GM19395 (cell line): ENCODE data around the gene H2AZ1.
"Not testable (repeated sequence)": the region's sequence is repeated elsewhere in the genome, so short reads cannot be mapped to it uniquely, and the experiment has no call there.

Source experiments
- ATAC-seq: cut with Tn5 transposase; IDR thresholded peaks from one replicate; pipeline ENCODE4 v1.9.1; 2021; ENCODE audit warnings: mild to moderate bottlenecking, moderate library complexity; ENCODE audit not compliant: unreplicated experiment

Gene H2AZ1

DNA sequence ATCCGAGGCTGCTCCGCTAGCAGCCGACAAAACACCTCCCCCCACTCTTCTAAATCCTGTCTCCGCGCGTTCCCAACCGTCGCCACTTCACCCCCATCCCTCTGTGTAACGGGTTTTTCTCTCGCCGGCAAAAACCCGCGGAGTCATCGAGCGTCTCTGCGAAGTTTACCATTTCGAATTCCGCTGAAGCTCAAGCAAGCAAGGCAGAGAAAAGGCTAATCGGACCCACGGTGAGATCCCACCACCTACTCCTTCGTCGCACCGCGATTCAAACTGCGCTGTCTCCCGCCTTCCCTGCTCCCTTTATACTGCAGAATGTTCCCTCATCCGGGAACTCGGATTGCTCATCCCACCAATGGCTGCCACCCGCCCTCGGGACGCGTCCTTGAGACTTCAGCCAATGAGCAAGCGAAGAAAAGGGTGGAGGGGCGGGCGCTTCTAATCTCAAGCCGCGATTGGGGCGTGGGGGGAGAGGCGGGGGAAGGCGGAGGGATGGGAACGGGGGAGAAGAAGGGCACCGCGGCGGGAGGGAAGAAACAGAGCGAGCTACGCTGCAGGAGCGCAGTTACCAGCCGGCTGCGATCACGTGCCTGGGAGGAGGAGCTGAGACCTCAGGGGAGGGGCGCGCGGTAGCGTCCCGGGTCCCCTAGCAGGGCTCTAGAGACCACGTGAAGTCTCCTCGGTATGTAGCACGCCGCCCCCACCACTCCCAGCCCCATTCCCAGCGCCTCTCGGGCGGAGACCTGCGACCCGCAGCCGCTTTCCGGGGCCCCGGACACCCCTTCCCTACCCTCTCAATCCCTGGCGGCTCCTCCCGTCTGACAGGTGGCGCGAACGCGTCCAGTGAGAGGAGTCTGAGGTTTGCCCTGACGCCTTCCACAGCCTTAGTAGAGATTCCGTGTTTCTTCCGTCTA lies at the start of gene H2AZ1:
TSS of gene H2AZ1 (minus strand) at position 277 of the 914 bp plus-strand sequence. CDS start at position 172, 105 bp downstream.
- ATAC-seq = peak; percentile 65

DNA sequence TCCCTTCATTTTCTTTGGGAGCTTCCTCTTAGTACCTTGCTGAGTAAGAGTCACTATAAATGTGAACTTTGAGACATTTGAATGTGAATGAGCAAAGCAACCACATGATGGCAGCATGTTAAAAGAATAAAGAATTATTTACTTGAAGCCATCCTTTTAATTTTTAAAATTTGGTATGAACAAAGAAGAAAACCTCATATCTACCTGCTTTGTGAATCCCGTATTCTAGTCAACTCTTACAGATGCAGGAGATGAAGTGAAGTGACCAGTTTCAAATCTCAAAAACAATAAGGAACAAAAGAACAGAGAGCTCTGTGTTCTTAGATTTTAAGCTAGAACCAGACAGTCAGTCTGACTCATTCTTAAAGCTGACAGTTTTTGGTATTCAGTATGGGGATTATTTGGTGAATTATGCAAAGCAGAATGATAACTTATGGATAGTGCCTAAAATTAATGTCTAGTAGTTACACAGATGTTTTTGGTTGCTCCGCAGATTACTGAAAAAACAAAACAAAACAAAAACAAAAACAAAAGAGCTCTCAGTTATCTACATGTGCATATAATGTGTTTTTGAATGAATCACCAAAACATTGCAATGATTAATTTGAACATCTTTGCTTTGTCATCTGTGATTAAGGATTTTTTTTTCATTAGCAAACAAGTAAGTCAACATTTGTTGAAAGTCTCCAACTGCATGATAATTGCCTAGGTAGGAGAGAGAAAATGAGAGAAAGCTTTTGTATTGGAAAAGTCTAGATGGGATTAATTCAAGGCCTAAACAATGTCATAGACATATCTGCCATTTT lies 48.2 kb upstream of the H2AZ1 start:
- no peak for ATAC-seq

DNA sequence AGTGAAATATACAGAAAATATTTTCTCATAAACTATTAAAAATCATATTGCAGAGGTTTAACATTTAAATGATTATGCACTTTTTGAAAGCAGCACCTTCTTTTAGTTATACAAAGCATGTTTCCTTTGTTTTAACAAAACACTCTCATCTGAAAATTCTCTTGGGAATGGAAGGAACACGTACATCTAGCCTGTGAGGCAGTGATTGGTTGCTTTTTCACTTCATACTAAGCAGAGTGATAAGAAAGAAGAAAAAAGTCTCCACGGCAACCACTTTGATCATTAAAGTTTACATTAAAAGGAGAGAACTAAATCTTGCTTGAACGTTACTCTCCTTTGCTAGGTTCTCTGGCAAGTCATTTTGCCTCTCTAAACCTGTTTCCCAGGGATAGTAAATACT lies 41.7 kb upstream of the H2AZ1 start:
- no peak for ATAC-seq

DNA sequence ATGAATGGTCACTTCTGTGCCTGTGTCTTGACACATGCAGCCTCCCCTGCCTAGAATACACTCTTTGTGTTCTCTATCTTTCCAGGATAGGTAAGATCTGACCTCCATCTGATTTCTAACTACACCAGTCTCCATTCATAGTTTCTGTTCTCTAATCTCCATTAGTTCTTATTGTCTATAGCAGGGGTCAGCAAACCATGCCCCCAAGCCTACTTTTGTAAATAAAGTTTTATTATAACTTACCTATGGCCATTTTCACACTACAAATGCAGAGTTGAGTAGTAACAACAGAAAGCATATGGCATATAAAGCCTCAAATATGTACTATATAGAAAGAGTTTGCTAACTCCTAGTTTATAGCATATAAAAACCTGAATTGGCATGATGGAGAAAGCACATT lies 37.6 kb upstream of the H2AZ1 start:
- no peak for ATAC-seq

DNA sequence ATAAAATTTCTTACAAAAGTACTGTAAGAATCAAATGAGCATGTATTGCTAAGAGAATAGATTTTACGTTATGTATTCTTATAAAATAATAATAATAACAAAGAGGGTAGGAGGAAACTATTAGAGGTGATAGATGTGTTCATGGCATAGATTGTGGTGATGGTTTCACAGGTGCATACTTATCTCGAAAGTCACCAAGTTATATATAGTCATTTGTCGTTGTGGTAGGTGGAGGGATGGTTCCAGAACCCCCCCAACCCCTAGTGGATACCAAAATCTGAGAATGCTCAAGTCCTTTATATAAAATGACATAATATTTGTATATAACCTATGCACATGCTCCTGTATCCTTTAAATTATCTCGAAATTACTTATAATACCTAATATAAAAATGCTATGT lies 36.7 kb upstream of the H2AZ1 start:
- peak; percentile 52 for ATAC-seq

DNA sequence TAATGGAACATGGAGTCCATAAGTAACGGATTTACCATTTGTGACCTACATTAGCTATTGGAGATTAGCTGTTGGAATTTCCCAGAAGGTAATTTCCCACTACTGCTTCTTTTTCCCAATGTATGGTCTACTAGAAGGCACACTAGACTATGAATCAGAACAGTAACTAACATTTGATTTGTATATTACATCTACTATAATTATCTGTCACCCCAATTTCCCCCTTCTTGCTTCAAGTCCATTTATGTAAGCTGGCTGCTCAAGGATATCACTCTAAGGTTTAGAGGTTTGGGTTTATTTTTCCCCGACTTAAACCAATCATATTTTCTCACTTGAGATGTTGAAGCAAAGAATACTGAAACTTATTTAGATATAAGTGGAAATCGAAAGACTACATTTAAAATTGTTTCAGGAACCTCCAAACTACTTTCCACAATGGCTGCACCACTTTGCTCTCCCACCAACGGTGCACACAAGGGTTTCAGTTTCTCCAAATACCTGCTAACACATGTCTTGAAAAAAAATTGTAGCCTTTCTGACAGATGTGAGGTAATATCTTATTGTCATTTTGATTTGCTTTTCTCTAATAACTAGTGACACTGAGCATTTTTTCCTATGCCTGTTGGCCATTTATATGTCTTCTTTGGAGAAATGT lies 33.3 kb upstream of the H2AZ1 start:
- ATAC-seq = no peak

DNA sequence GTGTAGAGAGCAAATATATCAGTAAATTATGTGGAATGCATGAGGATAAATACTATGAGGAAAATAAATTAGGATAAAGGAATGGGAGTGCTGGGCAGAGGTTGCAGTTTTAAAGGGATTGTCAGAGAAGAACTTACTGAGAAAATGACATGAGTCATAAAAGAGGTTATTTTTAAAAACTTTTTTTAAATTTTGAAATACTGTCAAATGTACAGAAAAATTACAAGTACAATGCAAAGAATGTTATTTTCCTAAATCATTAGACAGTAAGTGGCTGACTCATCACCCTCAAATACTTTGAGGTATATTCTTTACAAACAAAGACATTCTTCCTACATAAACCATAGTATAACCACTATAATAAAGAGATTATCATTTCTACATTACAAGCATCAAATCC lies 29.8 kb upstream of the H2AZ1 start:
- no peak for ATAC-seq

DNA sequence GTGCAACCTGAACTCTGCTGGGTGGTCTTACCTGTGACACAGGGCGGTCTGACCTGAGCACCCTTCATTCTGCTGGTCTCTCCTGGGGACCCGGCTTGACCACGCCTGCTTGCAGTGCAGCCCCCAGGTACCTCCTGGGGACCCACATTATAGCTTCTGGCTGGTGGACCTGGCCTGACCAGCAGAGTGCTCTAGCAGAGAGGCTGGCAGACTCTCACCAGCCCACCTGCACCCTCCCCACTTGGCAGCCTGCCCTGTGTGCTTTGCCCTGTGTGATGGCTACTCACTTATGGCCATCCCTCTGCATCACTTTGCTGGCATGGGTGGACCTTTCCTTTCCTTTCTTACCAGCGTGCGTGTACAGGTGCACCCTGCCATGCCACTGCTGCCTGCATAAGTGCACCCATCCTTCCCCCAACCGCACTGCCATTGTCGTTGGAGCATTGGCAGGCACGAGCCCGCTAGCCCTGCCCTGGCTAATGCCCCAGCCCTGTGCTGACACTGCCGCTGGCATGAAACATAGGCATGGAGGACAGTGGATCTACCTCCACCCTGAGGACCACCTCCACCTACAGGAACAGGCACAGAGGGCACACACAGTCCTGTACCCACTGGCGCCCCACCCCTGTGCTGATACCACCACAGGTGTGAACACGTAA lies 21.5 kb upstream of the H2AZ1 start:
- no peak for ATAC-seq

DNA sequence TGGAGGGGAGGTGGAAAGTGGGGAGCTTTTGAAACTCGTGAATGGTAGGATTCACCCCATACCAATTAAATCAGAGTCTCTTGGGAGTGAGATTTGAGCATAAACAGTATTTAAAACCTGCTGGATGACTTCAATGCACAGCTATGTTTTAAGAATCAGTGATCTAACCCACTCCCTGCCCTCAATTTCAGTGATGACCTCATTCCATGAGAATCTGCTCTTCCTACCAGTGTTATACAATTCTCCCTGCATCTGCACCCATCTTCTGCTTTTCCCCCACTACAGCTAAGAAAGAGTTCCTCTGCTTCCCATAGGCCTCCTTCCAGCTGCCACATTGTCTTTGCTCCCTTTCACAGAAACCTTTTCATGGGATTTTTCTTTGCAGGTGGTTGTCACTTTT lies 18.3 kb upstream of the H2AZ1 start:
- no peak for ATAC-seq

DNA sequence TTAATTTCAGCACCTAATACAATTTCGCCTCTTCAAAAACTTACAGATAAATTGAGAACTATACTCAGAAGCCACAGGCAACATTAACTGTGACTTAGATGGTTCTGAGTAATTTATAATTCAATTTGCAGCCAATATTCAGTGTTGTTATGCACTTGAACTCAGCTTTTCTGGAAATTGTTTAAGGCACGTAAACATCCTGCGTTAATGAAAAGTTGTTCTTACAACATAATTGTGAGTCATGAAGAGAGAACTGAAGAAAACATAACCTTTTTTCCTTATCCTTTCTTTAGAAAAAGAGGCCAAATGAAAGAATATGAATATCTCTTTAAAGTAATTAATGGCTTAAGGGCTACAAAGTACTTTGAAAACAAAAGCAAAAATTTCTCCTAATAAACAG lies 16.6 kb upstream of the H2AZ1 start:
- no peak for ATAC-seq

DNA sequence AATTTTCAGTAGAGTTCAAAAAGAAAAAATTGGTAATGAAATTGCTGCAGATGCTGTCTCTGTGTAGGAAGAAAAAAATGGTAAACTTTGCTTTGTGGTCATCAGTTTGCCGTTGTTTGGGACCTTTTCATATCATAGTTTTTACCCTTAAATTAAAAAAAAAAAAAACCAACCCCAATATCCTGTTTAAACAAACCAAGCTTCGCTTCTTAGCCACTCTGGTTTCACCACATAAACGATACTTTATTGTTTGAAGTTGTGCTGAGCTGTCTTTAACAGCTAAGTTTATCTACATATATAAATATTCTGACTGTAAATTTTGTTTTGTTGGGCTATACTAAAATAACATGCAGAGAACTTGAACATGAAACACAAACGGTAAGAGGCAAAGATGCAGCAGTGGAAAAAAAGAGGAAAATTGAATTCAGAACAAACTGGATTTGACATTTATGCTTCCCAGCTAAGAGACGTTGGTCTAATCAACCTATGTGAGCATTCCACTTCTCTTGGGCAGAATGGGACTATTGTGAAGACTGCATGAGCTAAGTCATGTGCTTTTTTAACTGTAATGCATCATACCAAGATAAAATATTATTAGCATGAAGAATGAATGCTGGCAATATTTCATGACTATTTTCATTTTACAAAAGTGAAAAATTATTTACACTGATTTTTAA lies 15.7 kb upstream of the H2AZ1 start:
- no peak for ATAC-seq

DNA sequence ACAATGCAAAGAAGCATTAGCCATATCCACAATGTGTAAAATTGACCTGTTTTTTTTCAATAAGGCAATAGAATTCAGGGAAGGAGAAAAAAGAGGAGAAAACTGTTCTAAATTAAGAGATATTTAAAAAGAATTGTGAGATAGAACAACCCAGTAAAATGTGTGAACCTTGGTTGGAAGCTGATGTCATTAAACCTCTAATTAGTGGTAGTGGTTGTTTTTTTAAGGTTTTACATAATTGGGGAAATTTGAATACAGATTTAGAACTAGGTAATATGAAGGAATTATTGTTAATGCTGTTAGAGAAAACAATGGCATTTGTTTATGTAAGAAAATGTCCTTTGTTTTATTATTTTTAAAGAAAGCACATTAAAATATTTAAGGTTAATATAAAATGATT lies 15.1 kb upstream of the H2AZ1 start:
- no peak for ATAC-seq

DNA sequence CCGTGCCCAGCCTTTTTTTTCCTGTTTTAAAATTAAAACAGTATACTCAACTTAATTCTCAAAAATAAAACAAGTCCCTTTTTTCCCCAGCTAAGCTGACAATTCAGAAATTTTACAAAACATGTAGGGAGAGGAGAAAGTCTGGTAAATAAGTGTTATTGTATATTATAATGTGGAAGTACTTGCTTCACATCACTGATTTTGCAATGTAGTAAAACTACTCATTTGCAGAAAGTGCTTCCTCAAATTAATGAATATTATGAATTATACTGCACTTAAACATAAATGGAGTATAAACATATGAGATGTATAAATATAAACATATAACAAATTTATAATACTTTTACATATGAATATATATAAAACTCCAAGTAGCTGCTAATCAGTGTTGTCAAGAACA lies 11.6 kb upstream of the H2AZ1 start:
- no peak for ATAC-seq

DNA sequence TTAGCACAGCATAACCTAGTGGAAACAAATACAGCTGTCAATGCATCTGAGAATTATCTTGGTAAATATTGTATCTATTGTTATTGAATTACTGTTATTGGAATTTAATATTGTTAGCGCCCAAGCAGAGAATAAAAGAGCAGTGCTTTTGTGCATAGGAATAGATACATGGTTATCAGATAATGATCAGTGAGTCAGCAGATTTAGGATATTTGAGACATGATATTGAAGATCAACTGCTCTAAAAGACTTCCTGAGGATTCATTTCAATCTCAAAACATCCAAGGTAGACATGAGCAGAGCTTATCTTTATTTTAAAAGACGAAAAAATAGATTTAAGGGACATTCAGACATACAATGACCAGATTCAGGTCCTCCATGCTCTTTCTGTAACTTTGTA lies 10.6 kb upstream of the H2AZ1 start:
- ATAC-seq = no peak

DNA sequence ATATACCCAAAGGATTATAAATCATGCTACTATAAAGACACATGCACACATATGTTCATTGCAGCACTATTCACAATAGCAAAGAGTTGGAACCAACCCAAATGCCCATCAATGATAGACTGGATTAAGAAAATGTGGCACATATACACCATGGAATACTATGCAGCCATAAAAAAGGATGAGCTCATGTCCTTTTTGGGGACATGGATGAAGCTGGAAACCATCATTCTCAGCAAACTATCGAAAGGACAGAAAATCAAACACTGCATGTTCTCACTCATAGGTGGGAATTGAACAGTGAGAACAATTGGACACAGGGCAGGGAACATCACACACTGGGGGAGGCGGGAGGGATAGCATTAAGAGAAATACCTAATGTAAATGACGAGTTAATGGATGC lies 8.1 kb upstream of the H2AZ1 start:
- ATAC-seq = not testable (repeated sequence)

DNA sequence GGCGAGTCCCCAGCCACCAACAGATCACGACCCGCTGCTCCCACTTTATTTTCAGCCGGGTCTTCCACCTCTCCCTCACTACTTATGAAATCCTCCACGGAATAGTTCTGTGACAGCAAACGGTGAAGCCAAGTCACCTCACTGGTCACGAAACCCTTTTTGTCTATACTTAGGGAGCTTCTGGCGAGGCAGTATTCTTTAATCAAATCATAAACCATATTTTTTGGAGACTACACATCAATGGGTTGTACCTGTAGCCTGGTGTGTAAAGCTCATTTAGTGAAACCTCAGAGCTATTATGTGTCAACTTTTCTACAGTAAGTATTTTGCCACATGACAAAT lies 809 bp upstream of the H2AZ1 start:
- no peak for ATAC-seq

DNA sequence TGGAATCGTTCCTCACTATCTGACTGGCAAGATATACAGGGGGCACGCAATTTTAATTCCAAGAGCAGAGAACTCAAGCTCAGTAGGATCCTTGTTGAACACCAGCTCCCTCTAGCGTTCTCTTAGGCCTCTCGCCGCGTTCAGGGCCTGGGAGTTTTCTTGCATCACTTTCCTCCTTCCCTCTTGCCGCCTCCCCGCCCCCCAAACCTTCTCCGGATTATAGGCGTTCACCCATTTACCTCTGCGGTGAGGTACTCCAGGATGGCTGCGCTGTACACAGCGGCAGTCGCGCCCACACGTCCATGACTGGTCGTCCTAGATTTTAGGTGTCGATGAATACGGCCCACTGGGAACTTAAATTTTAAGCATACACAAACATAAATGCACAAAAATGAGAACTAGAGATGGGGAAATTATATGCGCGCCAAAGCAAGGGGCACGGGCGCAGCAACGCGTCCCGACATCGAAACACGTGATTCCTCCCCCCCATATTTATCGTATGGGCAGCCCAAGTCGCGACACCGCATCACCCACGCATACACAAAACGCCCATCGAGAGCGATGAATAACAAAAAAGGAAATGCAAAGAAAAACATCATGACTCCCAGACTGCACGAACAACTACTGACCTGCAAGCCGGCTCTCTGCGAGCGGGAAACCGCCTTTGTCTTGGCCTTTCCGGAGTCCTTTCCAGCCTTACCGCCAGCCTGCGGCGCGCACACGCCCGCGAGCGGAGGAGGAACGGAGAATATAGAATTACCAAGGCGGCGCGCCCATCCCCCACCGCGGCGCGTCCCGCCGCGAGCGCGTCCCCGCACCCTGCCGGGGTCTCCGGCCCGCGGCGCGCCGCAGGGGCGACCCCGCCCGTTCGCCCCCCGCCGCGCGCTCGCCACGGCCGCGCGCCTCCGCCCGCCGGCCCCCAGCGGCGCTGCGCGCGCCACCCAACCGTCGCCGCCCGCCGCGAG lies 759 bp downstream of the H2AZ1 start:
- ATAC-seq = peak; percentile 33

DNA sequence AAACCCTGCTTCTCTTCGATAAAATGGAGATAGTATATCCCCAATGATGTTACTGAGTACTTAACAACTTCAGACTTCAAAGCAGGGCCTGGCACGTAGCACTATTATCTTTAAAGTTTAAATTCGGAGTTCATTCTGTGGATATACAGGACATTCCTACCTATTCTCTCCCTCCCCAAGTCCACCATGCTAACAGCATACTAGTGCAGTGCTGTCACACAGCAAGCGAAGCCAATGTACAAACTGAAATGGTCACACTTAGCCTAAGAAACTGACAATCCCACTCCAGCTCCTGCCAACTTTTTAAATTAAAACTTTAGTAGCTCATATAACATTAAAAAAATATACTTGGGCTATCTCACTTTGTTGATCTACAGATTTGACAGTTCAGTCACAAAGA lies 2.5 kb downstream of the H2AZ1 start:
- no peak for ATAC-seq

DNA sequence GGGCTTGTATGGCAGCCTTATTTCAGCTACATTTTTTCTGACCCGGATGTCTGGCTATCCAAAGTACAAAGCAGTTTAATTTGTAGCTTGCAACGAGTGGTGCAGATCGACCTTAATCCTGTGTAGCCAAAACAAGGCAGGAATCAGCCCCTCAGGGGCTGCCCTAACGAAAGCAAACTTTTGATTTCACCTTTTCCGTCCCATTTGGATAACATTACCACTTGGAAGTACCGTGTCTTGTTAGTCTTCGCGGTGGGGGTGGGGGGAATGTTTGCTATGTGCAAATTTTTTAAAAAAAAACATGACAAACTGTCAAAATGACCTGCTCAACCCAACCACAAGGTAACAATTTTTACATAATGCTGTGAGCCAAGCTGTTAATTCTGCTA lies 2.9 kb downstream of the H2AZ1 start:
- no peak for ATAC-seq
